Measurements from ENCODE around the gene FNDC3B. TPM values are rescaled to one million over a fixed set of nuclear protein-coding genes. Genes with fewer than 3 reads are reported as not detected.

Gene FNDC3B
- total and polyA plus RNA-seq, 9 donors: 22.1 to 198 (median 108) TPM

- Histone ChIP-seq H3K27ac (no peak overlapping the region), H3K9me3 (no peaks in the 10 kb centered on the region), H3K36me3 (no peaks in the 10 kb centered on the region), H3K4me3 (no peak overlapping the region), H3K27me3 (no peaks in the 10 kb centered on the region), H3K4me1 (ENCODE audit: insufficient read depth) (peaks cover 5% of the 10 kb centered on the region)
- intact Hi-C loops (cut with DNase I): no loop called here
- TF ChIP-seq POLR2A (IDR thresholded peaks at IDR 0.05): no peak
- TF ChIP-seq, protein P1, sequence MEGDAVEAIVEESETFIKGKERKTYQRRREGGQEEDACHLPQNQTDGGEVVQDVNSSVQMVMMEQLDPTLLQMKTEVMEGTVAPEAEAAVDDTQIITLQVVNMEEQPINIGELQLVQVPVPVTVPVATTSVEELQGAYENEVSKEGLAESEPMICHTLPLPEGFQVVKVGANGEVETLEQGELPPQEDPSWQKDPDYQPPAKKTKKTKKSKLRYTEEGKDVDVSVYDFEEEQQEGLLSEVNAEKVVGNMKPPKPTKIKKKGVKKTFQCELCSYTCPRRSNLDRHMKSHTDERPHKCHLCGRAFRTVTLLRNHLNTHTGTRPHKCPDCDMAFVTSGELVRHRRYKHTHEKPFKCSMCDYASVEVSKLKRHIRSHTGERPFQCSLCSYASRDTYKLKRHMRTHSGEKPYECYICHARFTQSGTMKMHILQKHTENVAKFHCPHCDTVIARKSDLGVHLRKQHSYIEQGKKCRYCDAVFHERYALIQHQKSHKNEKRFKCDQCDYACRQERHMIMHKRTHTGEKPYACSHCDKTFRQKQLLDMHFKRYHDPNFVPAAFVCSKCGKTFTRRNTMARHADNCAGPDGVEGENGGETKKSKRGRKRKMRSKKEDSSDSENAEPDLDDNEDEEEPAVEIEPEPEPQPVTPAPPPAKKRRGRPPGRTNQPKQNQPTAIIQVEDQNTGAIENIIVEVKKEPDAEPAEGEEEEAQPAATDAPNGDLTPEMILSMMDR (IDR thresholded peaks at IDR 0.05): no peak
- DNase-seq: no peak
- WGBS, 3 donors: 91 to 93% (median 91%) methylated on average over 1 of the region's 1 CpG
Observed at GRCh38 chr3:172229462-172229861, 190.1 kb downstream of the FNDC3B start.

DNA sequence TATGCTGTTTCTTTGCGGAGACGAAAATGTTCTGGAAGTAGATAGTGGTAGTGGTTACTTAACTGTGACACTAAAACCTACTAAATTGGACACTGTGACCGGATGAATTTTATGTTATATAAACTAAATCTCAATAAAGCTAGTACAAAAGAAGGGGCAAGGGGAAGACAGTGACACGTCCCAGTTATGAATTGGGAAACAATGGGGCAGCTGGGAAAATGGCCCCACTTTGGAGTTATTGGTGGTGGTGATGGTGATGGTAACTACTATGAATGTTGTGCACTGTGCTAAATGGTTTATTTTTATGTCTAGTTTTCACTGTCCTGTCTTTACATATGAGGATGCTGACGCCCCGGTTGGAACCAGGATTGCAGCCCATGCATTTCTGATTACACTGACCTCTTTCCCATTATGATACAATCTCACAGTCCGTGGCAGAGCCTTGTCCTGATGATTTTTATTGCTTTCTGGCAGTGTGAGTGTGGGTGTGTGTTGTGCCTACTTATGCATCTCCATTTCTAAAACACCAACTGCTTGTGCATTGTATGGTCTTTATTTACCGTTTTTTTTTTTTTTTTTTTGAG is 192.0 kb downstream of the FNDC3B start:
- no peak overlapping the region for H3K27ac ChIP-seq
- H3K36me3 ChIP-seq: no peaks in the 10 kb centered on the region
- H3K4me3 ChIP-seq: no peak overlapping the region
- no peaks in the 10 kb centered on the region for H3K9me3 ChIP-seq
- WGBS, 3 donors: 91 to 96% (median 96%) methylated on average over 8 of the region's 8 CpGs
- no peak for TF ChIP-seq EP300 (IDR thresholded peaks at IDR 0.05)
- TF ChIP-seq, protein P1 (IDR thresholded peaks at IDR 0.05): no peak
- TF ChIP-seq POLR2A (IDR thresholded peaks at IDR 0.05): no peak
- intact Hi-C loops (cut with DNase I): no loop called here
- no peaks in the 10 kb centered on the region for H3K27me3 ChIP-seq
- H3K4me1 ChIP-seq (ENCODE audit: insufficient read depth): no peaks in the 10 kb centered on the region
- DNase-seq: no peak

DNA sequence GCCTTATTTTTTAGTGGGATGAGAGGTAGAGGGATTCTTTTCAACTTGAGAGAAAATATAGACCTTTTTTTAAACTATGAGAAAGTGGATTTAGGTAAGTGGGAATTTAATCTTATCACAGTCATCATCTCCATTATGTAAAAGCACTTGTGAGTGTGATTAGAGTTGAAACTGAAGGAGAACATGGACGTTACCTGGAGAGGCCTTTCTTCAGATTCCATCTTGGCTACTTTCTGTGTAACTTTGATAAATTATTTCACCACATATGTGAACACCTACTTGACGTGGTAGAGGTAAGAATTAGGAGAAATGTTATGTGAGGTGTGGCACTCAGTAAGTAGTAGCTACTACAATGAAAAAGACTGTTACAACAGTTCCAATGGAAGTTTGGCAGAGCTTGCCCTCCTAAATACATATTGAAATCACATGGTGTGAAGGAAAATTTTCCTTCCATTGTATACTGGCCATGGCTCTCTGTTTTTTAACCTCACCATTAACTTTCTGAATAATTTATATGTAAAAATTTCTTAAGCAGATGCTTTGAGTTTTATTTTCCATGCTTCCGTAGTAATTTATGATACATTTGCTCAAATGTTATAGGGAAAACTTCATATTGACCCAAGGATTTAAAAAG is 193.3 kb downstream of the FNDC3B start:
- intact Hi-C loops (cut with DNase I): no loop called here
- 78 to 93% (median 82%) methylated on average over 3 of the region's 3 CpGs for WGBS, 3 donors
- no peak for DNase-seq
- no peak overlapping the region for H3K27ac ChIP-seq
- TF ChIP-seq, protein P1 (IDR thresholded peaks at IDR 0.05): no peak
- no peak for TF ChIP-seq EP300 (IDR thresholded peaks at IDR 0.05)
- TF ChIP-seq POLR2A (IDR thresholded peaks at IDR 0.05): no peak
- H3K27me3 ChIP-seq: no peaks in the 10 kb centered on the region
- H3K4me1 ChIP-seq (ENCODE audit: insufficient read depth): no peaks in the 10 kb centered on the region
- H3K9me3 ChIP-seq: no peaks in the 10 kb centered on the region
- H3K36me3 ChIP-seq: no peaks in the 10 kb centered on the region
- H3K4me3 ChIP-seq: no peak overlapping the region

DNA sequence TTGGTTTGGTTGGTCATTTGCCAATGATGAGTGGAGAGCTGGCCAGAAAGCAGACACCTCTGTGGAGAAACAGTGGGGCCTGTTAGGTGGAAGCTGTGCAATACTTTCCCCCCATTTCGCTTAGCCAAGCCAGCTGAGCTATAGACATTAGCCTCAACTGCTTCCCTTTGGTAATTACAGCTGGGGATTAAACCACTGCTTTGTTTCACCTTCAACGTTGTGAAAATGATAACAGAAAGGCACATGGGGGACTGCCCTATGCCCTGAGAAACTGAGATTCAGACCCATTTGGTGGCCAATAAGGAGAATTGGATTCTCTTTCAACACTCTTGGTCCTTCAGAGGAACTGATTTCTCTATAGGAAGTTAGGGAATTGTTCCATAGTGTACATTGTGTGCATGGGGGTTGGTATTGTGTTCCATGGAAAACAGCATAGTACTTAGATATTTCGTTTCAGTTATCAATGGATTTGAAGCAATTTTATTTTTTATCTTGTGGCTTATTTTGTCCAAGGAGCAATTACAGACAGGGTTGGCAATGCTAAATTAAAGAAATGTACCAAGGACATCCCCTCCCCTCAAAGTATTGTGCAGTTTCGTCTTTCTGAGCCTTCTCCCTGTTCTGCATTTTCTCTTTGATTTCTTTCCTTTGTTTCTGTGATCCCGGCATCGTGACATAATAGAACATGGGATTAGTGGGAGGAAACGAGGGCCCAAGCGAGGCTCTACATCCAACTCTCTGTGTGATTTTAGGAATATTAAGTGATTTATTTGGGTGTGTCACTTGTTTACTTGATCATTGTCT is 194.3 kb downstream of the FNDC3B start:
- Histone ChIP-seq H3K4me1 (ENCODE audit: insufficient read depth) (peaks cover 2% of the 10 kb centered on the region), H3K4me3 (no peak overlapping the region), H3K27ac (no peak overlapping the region), H3K27me3 (no peaks in the 10 kb centered on the region), H3K9me3 (no peaks in the 10 kb centered on the region), H3K36me3 (no peaks in the 10 kb centered on the region)
- DNase-seq: no peak
- intact Hi-C loops (cut with DNase I): no loop called here
- TF ChIP-seq POLR2A (IDR thresholded peaks at IDR 0.05): no peak
- TF ChIP-seq EP300 (IDR thresholded peaks at IDR 0.05): no peak
- TF ChIP-seq, protein P1 (IDR thresholded peaks at IDR 0.05): no peak
- 84% methylated on average over 8 of the region's 8 CpGs for WGBS, 3 donors
